Epithelial cell of prostate (primary cell): ENCODE results near the gene MAPK9.
"Not testable (repeated sequence)": the region's sequence is repeated elsewhere in the genome, so short reads cannot be mapped to it uniquely, and the experiment has no call there.

Experiments
- DNase-seq: peaks from one replicate; pipeline ENCODE4 v3.0.0-alpha.2; 2011; ENCODE audit warnings: low read depth, low spot score
- H3K27ac ChIP-seq: fragments of 450-650 bp; 2 replicates; pipeline ENCODE4 v1.5.1; 2017; ENCODE audit warnings: mild to moderate bottlenecking

The MAPK9 gene

DNA sequence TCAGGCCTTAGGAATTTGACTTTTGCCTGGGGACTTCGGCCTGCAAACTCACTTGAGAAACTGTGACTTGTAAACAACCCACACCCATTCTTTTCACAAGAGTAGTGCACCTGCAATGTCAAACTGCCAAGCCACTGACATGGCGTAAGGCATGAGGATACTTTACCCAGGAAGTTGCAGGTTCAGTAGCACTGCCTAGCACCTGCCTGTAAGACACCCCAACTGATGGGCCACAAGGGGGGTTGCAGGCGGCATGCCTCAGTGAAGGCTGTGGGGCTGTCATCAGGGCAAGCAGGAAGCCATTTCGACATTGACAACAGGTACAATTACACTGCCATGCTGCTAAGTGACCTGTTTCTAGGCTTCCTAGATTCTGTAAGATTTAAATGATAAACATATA, 41.6 kb downstream of the MAPK9 start:
- DNase-seq: no peak
- H3K27ac ChIP-seq: no peak overlapping the region

DNA sequence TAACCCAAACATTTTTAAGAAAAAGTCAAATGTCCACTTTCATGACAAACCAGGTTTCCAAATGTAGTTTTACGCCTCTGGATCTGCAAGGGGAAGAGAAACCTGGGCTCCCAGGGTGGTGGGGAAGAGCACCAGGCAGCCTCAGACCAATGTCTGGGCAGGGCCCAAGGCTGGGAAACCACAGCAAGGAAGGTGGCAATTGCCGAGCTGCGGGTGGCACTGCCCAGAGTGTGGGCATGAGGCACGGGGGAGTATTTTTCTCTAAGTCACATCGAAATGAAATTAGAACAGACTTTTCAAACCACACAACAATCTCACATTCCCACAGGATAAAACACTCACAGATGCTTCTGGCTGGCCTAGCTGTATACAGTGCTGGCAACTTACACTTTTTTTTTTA, 50.3 kb downstream of the MAPK9 start:
- DNase-seq: no peak
- H3K27ac ChIP-seq: no peak overlapping the region

DNA sequence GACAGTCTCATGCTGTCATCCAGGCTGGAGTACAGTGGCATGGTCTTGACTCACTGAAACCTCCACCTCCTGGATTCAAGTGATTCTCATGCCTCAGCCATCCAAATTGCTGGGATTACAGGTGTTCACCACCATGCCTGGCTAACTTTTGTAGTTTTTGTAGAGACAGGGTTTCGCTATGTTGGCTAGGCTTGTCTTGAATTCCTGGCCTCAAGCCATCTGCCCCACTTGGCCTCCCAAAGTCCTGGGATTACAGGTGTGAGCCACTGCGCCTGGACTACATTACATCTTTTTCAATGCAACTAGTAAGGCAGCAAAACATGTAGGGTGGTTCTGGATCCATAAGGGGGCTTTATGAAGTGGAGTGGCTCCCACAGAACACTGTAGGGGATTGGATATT, 53.3 kb downstream of the MAPK9 start:
- no peak for DNase-seq
- no peak overlapping the region for H3K27ac ChIP-seq

DNA sequence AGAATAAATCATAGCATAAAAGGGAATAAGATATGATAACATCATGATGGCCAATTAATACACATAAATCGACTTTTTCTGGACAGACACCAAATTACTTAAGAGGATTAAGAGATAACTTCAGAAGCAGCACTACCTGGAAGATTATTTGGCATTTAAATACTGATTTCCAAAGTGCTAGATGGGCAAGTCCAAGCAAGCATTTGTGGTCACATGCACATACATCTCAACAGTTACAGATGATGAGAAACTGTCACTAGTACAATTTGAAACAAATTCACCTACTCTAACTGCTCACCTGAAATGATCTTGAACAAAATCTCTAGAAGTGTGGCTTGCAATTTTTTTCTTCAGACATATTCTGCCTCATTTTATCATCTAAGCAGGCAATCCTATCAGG, 56.0 kb downstream of the MAPK9 start:
- H3K27ac ChIP-seq: no peak overlapping the region
- peak; percentile 34 for DNase-seq

DNA sequence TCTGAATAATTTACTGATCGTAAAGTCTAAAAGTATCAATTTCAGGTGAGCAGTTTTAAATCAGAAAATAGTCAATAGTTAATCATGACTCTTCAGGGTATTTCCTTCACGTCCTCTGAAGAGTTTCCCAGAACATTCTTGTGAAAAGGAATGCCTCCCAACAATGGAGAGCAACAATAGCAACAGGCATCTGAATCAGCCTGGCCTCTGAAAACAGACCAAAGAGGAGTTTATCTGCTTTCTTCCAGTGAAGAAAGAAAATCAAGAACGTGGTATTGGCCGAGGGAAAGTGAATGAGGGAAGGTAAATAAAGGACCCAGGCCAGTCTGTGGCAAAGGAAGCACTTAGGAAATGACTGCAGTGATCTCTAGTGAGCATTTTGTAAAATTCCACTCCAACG, 56.8 kb downstream of the MAPK9 start:
- H3K27ac ChIP-seq: no peak overlapping the region
- no peak for DNase-seq

DNA sequence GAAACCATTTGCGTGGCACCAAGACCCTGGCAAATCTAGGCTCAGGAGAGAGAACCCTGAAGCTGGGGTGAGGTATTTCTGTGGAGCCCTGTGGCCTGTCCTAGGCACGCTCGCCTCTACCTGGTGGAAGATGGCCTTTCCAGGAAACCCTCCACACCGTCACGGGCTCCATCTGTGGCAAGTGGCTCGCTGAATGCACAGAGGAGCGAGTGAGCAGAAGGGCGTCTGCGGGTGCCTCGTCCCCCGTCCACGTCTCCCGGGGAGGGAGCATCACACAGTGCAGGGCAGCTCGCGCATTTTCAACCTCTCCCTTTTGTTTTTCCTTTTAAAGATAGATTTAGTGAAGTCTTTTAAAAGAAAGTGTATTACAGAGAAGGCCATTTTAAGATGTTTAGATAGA, 57.6 kb downstream of the MAPK9 start:
- H3K27ac ChIP-seq: no peak overlapping the region
- no peak for DNase-seq

DNA sequence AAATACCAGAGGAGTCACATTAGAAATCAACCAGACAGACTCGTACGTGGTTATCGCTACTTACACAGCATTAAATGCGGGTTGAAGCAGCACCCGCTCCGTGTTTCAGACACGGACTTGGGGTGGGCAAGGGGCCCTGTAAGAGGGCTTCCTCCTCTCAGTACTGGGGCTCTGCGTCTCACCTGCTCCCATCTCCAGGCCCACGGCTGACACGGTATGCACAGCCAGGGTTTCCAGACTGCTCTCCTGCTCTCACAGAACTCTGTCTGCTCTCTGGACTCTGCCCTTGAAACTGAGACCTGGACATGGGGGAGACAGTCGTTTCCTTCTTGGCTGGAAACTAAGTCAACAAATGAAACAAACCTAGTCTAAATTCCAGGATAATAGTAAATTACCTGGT, 58.2 kb downstream of the MAPK9 start:
- no peak for DNase-seq
- peak overlapping the region; percentile 56 for H3K27ac ChIP-seq

DNA sequence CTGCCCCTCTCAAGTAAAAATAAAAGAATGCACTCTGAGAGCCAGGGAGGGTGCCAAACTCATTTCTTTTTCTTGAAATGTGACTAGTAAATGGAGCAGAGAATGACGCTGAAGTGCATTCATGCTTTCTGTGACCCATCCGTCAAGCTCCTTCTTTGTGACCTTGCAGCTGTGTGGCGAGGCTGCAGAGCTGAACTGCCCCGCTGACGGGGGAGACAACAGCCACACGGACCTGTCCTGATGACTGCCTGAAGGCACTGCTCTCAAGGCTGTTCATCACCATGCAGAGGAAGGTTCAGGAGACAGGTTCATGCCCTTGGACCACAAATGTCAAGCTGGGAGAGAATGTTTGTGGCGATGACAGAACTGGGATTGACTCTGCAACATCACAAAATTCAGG, 61.9 kb downstream of the MAPK9 start:
- DNase-seq: no peak
- no peak overlapping the region for H3K27ac ChIP-seq

DNA sequence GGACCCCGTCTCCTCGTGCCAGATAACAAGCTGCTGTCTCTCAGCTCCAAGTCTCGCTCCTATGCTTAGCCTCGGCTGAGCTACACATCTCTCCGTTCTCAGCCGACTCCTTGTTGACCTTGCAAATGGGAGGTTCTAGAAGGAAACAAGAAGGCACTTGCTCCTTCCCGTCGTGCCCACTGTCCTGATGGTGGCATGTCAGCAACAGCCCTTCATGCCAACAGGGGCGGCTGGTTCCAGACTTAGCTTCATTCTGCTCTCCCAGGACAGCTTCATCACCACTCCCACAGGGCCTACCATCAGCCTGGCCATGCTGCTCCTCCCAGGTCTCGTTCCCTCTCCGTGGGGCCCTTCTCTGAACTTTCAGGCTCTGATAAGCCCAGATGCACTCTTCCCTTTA, 69.8 kb downstream of the MAPK9 start:
- no peak for DNase-seq
- H3K27ac ChIP-seq: no peak overlapping the region

DNA sequence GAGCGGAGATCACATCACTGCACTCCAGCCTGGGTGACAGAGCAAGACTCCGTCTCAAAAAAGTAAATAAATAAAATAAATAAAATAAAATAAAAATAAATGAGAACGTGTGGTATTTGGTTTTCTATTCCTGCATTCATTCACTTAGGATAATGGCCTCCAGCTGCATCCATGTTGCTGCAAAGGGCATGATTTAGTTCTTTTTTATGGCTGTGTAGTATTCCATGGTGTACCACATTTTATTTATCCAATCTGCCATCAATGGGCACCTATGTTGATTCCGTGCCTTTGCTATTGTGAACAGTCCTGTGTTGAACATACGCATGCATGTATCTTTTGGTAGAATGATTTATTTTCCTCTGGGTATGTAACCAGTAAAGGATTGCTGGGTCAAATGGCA, 74.1 kb downstream of the MAPK9 start:
- no peak for DNase-seq
- no peak overlapping the region for H3K27ac ChIP-seq

DNA sequence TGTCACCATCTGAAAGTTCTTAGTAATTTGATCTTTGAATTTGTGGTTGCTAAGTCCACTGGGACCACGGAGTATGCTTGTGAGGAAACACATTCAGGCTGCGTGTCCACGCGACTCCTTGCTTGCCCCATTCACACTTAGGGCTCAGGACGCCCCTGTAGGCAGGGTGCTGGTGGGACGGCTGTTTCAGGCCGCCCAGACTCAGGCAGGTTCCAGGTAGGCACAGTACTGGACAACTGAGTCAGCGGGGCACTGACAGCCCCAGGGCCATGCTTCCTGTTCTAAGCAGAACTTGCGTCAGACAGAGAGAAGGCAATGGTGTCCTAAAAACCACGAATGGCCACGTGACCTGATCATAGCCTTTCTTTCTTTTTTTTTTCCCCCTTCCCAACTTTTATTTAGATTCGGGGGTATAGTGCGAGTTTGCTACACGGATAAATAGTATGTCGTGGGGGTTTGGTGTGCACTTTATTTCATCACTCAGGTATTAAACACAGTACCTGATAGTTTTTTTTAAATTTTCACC, 75.2 kb downstream of the MAPK9 start:
- no peak for DNase-seq
- H3K27ac ChIP-seq: no peak overlapping the region

DNA sequence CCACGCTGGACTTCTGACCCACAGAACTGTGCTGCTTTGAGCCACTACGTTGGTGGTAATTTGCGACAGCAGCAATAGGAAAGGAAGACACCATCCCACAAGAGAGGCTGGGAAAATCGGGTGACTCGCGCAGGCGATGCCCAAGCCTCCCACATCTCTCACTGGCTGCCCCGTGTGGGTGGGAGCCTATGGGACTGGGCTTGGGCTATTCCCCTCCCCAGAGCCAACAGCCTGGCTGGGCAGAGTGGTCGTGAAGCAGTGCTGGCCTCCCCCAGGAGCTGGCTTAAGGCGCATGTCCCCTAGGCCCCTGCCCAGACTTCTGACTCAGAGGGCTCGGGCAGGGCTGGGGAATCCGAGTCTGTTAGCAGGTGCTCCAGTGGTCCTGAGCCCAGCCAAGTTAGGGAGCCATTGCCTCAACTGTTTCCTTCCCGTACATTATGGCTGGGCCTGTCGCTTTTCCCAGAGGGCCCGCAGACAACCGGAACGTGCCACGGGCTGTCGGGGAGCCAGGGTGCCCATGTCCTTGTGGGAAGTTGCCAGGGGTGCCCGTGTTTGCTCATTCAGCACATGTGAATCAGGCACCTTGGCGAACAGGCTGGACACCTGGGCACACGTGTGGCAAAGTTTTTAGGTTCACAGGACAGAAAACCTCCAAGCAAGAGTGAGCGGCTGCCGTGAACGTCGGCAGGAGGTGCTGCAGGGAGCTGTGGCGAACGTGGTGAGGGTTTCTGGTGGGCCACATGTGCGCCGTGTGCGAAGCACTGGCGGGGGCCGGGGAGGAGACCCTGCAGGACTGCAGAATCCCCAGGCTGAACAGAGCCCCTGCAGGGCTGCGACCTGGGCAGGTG, 75.9 kb downstream of the MAPK9 start:
- H3K27ac ChIP-seq: no peak overlapping the region
- DNase-seq: no peak

DNA sequence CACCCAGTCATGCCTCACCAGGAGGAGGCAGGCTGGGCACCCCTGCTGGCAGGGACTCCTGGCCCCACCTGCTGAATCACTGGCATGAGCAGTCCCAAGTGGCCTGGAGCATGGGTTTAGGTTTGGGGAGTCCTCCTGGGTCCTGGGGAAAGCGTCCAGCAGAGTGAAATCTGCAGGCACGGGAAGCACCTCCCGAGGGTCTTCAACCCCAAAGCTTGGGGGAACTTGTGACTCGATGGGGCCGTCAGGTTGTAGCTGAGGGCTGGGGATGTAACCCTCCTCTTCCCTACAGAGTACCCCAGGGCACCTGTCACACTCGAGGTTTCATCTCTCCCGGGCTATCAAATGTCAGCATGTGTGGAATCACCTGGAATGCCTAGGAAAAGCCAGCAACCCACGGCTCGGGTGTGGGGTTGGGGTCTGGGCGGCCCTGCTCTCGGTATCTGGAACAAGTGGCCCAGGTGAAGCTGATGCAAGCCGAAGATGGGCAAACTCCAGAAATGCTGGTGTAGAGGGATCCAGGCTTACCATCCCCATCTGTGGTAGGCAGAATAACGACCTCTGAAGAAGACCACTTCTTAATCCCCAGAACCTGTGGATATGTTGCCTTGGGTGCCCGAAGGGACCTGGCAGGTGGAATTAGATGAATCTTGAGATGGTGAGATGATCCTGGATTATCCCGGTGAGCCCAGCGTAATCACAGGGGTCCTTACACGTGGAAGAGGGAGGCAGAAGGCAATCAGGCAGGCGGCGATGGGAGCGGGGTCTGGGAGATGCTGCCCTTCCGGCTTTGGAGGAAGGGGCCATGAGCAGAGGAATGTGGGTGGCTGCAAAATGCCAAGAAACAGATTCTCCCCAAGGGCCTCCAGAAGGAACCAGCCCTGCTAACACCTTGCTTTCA, 76.8 kb downstream of the MAPK9 start:
- no peak for DNase-seq
- H3K27ac ChIP-seq: no peak overlapping the region

DNA sequence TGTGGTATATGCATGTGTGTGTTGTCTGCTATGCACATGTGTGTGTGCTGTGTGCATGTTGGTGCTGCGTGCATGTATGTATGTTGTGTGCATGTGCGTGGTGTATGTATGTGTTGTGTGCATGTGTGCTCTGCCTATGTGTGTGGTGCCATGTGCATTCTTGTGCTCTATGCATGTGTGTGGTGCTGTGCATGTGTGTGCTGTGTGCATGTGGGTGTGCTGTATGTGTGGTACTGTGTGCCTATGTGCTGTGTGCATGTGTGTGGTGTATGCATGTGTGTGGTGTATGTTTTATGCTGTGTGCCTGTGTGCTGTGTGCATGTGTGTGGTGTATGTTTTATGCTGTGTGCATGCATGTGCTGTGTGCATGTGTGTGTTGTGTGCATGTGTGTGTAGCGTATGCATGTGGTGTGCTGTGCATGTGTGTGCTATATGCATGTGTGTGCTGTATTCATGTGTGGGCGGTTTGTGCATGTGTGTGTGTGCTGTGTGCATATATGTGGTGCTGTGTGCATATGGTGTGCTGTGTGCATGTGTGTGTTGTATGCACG, 78.2 kb downstream of the MAPK9 start:
- DNase-seq: no peak
- no peak overlapping the region for H3K27ac ChIP-seq

DNA sequence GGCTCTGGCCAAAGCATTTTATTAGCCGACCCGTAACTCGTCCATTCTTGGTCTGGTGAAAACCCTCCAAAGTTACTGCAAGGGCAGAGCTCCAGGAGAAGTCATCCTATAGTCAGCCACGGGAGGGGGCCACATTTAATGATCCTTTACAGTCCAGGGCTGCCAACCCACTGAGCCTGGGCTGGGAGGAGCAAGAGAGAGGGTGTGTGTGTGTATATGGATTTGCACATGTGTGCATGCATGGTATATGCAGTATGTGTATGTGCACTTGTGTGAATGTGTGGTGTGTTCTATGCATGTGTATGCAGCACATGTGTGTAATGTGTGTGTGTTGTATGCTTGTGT, 78.7 kb downstream of the MAPK9 start:
- H3K27ac ChIP-seq: no peak overlapping the region

DNA sequence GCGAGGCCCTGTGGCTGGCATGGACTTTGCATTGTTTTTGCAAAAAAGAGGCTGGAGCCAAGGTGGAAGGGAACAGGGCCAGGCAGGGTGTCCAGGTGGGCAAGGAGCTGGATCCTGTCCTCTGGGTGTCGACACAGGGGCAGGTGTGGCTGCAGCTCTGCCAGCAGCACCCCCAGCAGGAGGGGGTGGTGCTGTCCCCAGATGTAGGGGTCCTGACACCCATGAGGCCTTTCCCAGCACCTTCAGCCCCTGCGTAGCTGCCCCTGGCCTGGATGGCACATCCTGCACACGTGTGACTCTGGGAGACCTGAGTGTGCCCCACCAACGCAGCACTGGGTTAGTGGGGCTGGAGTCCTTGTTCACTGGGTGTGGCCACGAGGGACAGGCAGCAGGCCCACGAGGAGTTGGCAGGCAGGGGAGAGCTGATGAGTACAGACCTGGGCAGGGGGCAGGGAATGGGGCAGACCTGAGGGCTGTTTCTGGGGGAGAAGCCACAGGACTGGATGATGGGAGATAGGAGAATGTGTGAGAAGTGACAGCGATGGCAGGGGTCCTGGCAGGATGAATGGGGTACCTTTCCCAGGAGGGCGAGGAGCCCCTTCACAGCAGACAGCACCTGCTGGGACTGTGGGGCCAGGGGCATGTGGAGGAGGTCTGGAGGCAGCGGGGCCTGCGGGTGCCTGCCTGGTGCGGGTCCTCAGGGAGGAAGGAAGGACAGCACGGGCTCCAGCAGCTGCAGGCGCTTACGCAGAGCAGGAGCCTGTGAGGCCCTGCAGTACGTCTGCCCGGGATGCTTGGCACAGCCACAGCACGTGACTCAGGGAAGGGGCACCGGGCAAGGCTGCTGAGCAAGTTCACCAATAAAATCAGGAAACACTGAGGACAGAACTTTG, 79.3 kb downstream of the MAPK9 start:
- DNase-seq: no peak
- H3K27ac ChIP-seq: no peak overlapping the region

More for the DNA sequence above, 78.7 kb downstream of the MAPK9 start:
- no peak for DNase-seq

DNA sequence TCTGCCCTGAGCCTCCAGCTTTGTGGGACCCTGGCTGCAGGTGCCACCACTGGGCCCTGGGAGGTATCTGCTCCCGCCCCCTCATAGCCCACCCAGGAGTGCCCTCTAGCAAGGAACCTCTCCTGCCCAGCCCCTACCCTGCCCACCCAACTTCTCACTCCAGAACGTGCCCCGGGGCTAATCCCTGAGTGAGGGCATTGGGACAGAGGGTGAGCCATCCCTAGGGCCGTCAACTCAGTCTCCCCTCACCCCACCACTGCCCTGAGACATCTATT, 80.2 kb downstream of the MAPK9 start:
- no peak for DNase-seq
- no peak overlapping the region for H3K27ac ChIP-seq

DNA sequence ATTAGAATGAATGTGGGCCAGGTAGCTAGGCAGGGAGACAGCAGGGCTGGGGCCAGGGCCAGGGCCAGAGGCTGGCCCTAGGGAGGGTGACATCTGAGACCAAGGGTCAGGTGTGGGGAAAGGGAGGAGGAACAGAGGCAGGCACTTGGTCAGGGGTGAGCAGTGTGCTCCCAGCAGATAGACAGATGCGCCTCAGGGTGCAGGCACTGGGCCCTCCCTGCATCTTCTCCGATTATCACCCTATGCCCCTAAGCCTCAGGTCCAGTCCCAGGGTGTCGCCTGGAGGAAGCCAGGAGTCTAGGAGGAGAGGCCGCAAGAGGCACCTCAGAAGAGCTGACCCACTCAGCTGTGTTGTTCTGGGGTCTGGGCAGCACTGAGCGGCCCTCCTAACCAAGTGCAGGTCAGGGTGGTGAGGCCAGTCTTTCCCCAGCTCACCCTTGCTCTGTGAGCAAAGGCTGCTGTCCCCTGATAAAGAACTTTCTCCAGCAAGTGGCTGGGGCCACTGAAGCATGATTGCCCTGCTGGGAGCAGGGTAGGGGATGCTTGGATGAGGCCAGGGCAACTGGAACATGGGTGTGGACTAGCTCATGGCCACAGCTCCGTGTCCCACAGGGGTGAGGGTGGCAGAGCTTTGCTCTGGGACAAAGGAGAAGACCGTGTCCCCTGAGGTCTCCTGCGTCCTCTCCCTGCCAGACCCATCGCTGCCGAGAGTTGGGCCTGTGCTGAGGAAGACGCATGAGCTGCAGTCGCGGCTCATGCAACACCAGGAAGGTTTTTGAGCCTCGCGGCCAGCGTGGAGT, 80.7 kb downstream of the MAPK9 start:
- DNase-seq: no peak
- H3K27ac ChIP-seq: no peak overlapping the region

DNA sequence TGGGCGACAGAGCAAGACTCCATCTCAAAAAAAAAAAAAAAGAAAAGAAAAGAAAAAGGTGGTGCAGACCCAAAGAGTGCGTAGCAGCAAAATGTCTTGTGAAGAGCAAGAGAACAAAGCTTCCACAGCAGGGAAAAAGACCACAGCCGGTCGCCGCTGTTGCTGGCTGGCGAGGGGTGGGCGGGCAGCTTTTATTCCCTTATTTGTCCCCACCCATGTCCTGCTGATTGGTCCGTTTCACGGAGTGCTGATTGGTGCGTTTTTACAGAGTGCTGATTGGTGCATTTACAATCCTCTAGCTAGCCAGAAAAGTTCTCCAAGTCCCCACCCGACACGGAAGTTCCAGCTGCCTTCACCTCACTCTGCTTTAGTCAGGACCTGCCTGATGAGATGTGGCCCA, 81.8 kb downstream of the MAPK9 start:
- not testable (repeated sequence) for DNase-seq, H3K27ac ChIP-seq
